HG03060 (cell line): Measurements from ENCODE around the gene HELQ.
"Not testable (repeated sequence)": the region's sequence is repeated elsewhere in the genome, so short reads cannot be mapped to it uniquely, and the experiment has no call there.

Source experiments
- ATAC-seq: cut with Tn5 transposase; IDR thresholded peaks from one replicate; pipeline ENCODE4 v1.9.1; 2021; ENCODE audit warnings: low read depth, moderate number of reproducible peaks; ENCODE audit not compliant: unreplicated experiment

HELQ gene, protein sequence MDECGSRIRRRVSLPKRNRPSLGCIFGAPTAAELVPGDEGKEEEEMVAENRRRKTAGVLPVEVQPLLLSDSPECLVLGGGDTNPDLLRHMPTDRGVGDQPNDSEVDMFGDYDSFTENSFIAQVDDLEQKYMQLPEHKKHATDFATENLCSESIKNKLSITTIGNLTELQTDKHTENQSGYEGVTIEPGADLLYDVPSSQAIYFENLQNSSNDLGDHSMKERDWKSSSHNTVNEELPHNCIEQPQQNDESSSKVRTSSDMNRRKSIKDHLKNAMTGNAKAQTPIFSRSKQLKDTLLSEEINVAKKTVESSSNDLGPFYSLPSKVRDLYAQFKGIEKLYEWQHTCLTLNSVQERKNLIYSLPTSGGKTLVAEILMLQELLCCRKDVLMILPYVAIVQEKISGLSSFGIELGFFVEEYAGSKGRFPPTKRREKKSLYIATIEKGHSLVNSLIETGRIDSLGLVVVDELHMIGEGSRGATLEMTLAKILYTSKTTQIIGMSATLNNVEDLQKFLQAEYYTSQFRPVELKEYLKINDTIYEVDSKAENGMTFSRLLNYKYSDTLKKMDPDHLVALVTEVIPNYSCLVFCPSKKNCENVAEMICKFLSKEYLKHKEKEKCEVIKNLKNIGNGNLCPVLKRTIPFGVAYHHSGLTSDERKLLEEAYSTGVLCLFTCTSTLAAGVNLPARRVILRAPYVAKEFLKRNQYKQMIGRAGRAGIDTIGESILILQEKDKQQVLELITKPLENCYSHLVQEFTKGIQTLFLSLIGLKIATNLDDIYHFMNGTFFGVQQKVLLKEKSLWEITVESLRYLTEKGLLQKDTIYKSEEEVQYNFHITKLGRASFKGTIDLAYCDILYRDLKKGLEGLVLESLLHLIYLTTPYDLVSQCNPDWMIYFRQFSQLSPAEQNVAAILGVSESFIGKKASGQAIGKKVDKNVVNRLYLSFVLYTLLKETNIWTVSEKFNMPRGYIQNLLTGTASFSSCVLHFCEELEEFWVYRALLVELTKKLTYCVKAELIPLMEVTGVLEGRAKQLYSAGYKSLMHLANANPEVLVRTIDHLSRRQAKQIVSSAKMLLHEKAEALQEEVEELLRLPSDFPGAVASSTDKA

DNA sequence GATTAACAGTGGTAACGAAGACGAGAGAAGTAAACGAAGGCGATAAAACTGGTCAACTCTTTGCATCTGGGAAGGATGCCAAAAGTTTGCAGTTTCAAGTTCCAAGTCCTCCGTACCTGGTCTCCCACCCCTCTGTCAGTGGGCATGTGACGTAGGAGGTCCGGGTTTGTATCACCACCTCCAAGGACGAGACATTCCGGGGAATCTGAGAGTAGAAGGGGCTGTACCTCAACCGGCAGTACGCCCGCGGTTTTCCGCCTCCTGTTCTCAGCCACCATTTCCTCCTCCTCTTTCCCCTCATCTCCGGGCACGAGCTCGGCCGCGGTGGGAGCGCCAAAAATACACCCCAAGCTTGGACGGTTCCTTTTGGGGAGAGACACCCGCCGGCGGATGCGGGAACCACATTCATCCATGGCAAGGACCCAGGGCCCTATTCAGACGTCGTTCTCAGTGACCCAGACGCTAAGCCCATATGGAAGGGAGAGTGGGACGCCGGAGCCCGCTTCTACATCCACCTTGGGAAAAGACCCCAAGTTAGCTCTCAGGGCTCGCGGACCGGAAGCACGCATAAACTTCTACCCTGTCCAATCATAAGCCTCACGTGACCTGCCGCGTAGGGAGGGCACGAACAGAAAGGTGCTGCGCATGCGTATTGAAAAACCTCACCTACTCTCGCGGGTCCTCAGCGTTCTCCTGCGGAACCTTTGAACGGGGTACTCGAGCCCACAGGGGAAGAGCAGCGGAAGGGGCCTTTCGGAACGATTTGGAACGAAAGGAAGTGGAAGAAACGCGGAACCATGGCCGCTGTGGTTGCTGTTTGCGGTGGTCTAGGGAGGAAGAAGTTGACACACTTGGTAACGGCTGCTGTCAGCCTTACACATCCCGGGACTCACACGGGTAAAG lies at the start of gene HELQ, which contains the start of gene MRPS18C:
Gene HELQ (minus strand): TSS at position 543 of the 903 bp plus-strand sequence. CDS start 130 bp downstream, at position 413.
Gene MRPS18C (plus strand): TSS at position 778 of the 903 bp plus-strand sequence. CDS start 20 bp downstream, at position 798.
- ATAC-seq: peak; percentile 94

DNA sequence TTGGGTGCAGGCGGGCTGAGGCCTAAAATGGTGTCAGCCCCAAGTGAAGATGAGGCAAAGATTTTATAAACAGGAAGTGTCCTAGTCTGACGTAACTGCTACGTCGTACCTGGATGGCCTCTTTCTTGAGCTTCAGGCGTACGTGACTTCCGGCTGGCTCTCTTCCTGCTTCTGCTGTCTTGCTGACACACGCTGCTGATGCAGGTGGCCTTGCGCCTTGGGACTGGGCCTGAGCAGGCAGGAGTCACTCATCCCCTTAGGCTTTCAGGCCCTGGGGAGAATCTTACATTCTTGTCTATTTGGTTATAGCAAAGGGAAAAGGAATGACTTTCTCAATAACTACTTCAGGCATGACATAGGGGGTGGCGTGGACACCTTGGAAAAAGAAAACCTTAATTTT lies 49.4 kb upstream of the HELQ start:
- no peak for ATAC-seq

DNA sequence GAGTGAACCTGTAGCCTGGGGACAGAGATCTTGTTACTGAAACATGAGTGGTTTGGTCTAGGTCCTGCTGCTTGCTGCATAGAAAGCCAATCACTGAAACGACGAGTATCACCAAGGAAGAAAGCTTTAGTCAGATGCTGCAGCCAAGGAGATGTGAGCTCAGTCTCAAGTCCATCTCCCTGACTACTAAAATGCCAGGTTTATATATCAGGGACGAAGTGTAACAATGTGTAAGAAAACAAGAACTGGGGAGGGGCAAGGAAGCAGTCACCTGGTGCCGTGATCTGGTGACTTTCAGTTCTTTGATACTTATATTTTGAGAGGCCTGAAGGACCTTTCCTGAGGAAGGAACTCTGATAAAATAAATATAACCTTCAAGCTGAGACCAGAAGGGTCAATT lies 48.9 kb upstream of the HELQ start:
- no peak for ATAC-seq

DNA sequence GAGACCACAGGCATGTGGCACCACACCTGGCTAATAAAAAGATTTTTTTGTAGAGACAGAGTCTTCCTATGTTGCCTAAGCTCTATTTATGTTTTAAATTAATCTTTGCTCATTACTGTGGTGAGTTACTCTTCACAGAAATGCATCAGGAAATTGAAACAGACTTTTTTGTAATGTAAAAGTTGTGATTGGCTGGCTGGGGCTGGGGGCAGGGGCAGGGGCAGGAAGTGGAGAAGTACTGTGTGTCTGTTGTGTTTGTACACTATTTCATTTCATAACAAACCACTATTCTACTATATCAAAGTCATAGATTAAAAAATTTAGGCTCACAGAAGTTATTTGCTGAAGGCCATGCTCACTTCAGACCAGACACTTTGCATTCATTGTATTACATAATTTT lies 48.4 kb upstream of the HELQ start:
- no peak for ATAC-seq

DNA sequence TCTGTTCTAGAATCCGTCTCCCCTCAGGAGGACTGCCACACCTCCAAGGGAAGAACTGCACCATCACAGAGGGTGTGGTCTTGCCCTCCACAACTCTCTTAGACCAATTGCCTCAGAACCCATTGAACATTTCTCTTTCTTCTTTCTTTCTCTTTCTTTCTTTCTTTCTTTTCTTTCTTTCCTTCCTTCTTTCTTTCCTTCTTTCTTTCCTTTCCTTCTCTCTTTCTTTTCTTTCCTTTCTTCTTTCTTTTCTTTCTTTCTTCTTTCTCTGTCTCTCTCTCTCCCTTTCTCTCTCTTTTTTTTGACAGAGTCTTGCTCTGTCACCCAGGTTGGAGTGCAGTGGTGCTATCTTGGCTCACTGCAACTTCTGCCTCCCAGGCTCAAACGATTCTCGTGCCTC lies 46.0 kb upstream of the HELQ start:
- ATAC-seq: not testable (repeated sequence)

DNA sequence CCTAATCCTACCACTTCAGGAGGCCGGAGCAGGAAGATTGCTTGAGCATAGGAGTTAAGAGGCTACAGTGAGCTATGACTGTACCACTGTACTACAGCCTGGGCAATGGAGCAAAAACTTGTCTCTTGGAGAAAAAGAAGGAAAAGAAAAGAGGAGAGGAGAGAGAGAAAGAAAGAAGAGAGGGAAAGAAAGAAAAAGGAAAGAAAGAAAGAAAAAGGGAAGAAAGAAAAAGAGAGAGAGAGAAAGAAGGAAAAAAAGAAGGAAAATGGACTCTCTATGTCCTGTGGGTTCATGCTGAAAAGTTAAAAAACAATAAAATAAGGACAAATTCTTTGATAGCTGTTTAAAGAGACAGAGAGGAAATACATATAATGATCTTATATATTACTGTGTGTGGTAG lies 42.6 kb upstream of the HELQ start:
- ATAC-seq: no peak

DNA sequence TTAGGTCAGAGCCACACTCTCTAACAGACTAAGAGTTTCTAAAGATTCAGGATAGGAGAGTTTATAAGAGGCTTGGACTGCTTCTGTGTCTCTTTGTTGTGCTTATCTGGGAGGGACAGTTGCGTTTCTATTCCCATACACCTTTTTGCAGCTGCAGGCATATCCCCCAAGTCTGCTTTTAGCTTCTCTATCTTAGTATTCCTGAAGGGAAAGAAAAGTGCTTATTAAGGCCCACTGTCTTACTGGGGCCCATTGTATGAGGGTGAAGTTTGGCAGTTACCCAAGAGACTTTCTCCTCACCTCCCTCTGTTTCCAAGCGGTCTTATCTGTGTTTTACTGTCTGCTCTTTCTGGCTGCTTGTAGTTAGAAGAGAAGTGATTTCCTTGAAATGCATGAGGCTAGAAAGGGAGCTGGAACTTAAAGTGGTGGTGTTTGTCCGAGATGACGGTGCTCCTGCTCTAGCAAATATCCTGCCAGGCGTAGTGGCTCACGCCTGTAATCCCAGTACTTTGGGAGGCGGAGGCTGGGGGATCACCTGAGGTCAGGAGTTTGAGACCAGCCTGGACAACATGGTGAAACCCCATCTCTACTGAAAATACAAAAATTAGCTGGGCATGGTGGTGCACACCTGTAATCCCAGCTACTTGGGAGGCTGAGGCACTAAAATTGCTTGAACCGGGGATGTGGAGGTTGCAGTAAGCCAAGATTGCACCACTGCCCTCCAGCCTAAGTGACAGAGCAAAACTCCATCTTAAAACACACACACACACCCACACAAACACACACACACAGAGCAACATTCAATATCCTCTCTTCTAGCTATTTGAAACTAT lies 40.7 kb upstream of the HELQ start:
- not testable (repeated sequence) for ATAC-seq

DNA sequence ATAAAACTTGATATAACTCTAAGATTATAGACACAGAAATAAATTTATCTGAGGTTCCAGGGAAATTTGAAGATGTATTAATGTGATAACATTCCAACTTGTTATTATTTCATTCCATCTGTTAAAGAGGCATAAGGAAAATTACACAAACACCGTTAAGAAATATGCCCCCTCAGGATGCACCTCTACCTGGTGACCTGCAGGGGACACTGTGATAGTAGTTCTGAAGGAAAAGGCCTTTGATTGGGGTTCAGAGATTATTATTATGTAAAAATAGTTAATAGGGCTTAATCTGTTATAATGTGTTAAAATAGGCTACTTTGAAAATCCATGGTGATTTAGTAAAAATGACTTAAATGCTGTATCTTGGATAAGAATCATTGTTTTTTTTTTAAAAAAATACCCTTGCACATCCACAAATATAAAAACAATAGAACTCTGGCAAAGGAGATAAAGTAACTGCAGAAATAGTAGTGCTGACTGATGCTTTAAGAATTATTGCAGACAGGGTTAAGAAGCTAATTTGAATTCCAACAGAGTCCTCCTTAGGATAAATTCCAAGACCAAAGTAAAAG lies 35.3 kb upstream of the HELQ start:
- no peak for ATAC-seq

DNA sequence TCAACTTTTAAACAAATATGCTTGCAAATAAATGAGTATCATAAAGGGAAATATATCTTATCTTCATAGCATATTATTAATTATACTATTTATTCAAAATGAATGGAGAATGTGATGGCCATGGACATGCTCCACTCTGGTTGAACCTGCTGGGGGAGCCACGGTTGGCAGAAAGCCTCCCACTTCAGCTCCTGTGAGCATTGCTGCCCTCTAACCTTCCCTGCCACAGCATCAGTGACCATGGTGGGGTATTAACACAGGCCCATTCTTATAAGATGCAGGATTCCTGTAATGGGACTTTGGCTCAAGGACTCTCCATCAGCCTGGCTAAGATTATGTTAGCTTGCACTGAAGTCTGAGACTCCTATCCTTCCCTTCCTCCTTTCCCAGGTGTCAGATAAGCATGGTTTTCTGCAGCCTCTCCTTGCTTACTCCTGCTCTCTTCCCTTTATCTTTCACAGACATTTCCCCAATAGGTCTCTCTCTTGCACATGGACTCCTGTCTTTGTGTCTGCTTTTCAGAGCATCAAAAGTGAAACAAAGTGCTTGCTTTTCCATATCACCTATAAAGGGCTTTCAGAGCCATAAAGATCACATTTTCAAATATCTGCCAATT lies 34.2 kb upstream of the HELQ start:
- no peak for ATAC-seq

DNA sequence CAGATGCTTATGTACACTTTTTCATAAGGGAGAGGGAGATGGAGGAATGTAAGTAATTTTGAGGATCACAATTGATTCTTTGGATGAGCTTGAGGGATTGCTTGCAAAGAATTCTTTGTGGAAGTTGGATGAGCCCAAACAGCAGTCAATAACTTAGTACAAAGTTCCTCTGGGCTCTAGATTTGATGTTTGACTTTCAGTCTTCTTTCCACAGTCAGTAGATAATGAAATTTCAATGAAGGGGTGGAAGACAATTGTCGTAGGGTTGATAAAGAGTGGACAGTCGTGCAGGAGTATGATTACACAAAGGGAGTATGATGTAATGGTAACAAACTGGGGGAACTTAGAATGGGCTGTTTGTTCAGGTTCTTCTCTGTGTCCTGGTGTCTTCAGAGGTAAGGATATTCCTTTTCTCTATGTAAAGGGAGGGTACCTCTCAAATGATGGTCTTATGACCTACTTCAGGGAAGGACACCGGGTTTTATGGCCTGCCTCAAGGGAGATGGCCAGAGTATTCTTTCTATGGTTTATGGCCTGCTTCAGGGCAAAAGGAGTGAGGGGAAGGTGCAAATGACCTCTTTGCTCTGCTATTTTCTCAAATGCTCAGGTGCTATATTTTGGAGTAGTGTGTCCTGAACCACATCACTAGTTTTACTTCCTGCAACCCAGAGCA lies 31.0 kb upstream of the HELQ start:
- ATAC-seq: no peak

DNA sequence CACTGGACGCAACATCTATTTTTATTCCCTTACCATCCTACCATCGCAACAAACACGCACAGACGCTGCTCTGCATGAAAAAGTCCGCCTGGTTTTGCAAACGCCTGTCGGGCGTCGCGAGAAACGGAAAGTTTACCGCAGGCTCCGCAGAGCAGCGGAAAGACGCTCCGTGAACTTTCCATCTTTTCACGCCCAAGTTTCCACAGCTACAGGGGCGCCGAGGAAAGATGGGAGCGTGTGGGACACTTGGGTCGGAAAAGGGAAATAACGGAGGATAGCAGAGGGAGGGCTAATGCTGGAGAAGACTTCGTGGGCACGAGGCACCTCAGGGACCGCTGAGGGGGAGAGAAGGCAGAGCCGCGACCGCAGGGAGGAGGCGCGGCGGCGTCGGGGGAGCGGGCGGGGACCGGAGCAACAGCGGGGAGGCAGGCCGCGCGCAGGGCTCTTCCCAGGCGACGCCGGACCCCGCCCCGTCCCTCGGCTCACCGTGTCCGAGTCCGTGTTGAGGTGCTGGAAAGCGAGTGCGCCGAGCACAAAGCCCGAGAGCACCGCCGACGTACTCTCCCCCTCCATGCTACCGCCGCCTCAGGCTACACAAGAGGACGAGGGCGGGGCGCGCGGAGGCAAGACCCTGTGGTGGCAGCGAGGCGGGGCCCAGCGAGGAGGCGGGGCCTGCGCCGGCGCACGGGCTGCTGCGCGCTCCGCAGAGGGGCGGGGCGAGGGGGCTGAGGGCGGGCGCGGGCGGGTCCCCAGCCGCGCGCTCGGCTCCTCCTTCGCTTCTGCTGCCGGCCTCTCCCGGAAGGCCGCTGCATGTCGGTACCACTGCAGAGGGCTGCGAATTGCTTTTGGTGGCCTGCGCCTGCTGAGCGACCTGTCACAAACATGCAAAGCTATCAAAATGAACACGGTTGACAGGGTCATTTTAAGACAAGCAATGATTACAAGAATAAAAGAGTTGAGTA lies 29.2 kb upstream of the HELQ start, which contains the start of gene ABRAXAS1:
Gene ABRAXAS1 (minus strand): TSS at position 601 of the 962 bp plus-strand sequence. CDS start 28 bp downstream, at position 573.
- ATAC-seq: peak; percentile 86

DNA sequence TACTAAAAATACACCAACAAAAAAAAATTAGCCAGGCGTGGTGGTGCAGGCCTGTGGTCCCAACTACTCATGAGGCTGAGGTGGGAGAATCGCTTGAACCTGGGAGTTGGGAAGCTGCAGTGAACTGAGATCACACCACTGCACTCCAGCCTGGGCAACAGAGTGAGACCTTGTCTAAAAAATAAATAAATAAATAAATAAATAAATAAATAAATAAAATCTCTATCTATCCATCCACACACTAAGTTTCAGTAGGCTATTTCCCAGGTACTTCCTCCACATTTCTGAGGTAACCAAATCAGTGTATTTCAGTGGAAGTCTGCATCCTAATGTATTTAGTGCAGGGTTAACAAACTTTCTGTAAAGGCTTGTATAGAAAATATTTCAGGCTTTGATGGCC lies 18.3 kb upstream of the HELQ start:
- no peak for ATAC-seq

DNA sequence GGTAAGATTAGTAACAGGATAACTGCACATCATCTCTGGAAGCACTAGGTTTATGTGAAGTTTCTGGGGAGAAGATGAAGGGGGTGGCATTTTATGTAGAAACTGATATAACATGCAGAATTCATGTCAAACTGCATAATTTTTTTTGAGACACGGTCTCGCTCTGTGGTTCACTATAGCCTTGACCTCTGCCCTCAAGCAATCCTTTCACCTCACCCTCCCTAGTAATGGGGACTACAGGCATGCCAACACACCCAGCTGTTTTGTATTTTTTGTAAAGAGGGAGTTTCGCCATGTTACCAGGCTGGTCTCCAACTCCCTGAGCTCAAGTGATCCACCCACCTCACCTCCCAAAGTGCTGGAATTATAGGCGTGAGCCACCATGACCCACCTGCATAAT lies 17.8 kb upstream of the HELQ start:
- no peak for ATAC-seq

DNA sequence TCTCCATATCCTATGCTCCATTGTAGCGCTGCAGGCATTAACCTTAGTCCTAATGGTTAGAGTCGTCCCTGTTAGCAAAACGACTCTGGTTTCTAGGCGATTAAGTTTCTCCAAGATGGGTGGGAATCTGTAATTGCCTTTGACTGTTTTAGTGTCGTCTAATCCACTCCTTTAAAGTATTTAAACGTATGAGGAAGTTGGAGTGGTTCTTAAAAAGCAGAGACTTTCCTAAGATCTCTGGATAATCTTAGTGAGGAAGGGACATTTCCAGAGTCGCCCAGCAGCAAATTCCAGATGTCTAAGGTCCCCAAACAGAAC lies 520 bp upstream of the HELQ start:
- ATAC-seq: no peak

DNA sequence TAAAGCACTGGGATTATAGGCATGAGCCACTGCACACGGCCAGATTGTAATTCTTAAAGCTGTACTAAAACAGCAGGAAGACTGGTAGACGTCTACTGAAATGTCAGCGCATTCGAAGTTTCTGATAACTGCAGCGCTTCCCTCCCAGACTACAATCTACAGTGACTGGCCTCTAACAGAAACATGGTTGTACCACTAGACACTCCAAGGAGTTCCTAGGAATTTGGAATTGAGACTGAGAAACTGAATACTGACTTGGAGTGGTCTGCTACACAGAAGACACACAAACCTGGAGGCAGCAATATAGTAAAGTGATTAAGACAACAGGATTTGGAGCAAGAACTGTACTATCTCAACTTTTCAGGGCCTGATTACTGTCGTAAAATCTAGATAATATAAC lies 937 bp downstream of the HELQ start:
- ATAC-seq: no peak

DNA sequence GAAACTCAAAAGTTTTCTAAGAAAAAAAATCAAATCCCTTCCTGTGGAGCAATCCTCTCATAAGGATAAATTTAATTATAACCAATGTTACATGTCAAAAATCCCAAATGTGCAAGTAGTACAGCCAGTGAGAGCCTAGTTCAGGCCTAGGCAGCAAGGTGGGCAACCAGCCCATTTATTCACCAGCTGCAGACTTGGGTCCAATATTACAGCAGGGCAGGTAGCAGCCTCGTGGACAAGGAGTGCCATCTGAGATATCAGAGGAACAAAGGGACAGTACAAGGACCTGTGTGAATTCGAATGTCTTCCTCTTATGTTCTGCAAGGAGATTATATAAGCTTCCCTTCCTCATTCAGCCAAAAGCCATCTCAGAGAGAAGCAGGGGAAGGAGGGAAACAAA lies 6.6 kb downstream of the HELQ start:
- no peak for ATAC-seq

DNA sequence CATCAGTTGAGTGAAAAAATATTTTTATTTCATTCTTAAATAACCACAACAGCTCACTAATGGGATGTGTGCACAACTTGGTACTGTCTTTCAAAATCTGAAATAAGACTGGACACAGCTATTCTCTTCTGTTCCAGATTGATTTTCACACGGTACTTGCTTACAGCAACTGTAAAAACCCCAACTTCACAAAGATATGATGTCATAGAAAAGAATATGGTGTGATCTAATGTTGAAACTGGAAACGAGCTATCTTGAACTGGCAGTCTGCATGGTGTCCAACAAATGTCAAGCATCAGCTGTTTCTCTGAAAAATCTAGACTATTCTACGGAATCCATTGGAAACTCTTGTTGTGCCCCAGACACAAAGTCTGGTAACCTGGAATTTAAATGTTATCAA lies 14.7 kb downstream of the HELQ start:
- ATAC-seq: no peak
